ENCODE results near the gene MS4A10.

MS4A10 gene

GRCh38 chr11:60840470-60841430 lies 55.6 kb downstream of the MS4A10 start:
- ATAC-seq, result no peak
- H3K27ac Mint-ChIP-seq, result peak overlapping the region; percentile 97
- peak overlapping the region; percentile 88 for H3K4me3 Mint-ChIP-seq
- DNase-seq, result no peak
- peaks cover 36% of the 10 kb centered on the region for H3K4me1 Mint-ChIP-seq
- H3K27me3 Mint-ChIP-seq, result no peaks in the 10 kb centered on the region
- H3K9me3 Mint-ChIP-seq, result no peaks in the 10 kb centered on the region
- H3K36me3 Mint-ChIP-seq (ENCODE audit: low read depth), result peaks cover 32% of the 10 kb centered on the region

GRCh38 chr11:60841797-60842667 lies 56.9 kb downstream of the MS4A10 start, which contains the start of gene CCDC86:
CCDC86 (plus strand) TSS chr11:60842113; CDS start chr11:60842125, 12 bp downstream.
- Mint-ChIP-seq H3K27me3 (no peaks in the 10 kb centered on the region), H3K4me3 (peak within 1 kb of the TSS; percentile 88), H3K27ac (peak within 1 kb of the TSS; percentile 97), H3K9me3 (no peaks in the 10 kb centered on the region), H3K4me1 (peaks cover 39% of the 10 kb centered on the region), H3K36me3 (ENCODE audit: low read depth) (peaks cover 34% of the 10 kb centered on the region)
- DNase-seq (peak; percentile 100), ATAC-seq (peak; percentile 89)

- ATAC-seq (peak; percentile 1), DNase-seq (no peak)
- no peaks in the 10 kb centered on the region for H3K27me3 Mint-ChIP-seq
- peaks cover 41% of the 10 kb centered on the region for H3K36me3 Mint-ChIP-seq (ENCODE audit: low read depth)
- no peaks in the 10 kb centered on the region for H3K9me3 Mint-ChIP-seq
- peak overlapping the region; percentile 88 for H3K4me3 Mint-ChIP-seq
- peak overlapping the region; percentile 97 for H3K27ac Mint-ChIP-seq
- H3K4me1 Mint-ChIP-seq, result peaks cover 37% of the 10 kb centered on the region
These were observed 57.8 kb downstream of the MS4A10 start for GRCh38 chr11:60842668-60843600.

- Mint-ChIP-seq H3K27ac (peak overlapping the region; percentile 97), H3K4me1 (peaks cover 37% of the 10 kb centered on the region), H3K9me3 (no peaks in the 10 kb centered on the region), H3K27me3 (no peaks in the 10 kb centered on the region), H3K36me3 (ENCODE audit: low read depth) (peaks cover 48% of the 10 kb centered on the region), H3K4me3 (peak overlapping the region; percentile 88)
- no peak for DNase-seq
- ATAC-seq, result peak; percentile 21
These were observed 59.1 kb downstream of the MS4A10 start for GRCh38 chr11:60844045-60844869.

GRCh38 chr11:60844870-60845221 lies 59.7 kb downstream of the MS4A10 start:
- DNase-seq, result no peak
- Mint-ChIP-seq H3K27me3 (no peaks in the 10 kb centered on the region), H3K4me3 (peak overlapping the region; percentile 88), H3K4me1 (peaks cover 37% of the 10 kb centered on the region), H3K36me3 (ENCODE audit: low read depth) (peaks cover 48% of the 10 kb centered on the region), H3K9me3 (no peaks in the 10 kb centered on the region), H3K27ac (peak overlapping the region; percentile 70)
- ATAC-seq, result no peak

GRCh38 chr11:60845338-60845737 lies 60.2 kb downstream of the MS4A10 start:
- peaks cover 48% of the 10 kb centered on the region for H3K36me3 Mint-ChIP-seq (ENCODE audit: low read depth)

GRCh38 chr11:60847281-60847680 lies 62.1 kb downstream of the MS4A10 start:
- no peaks in the 10 kb centered on the region for H3K9me3 Mint-ChIP-seq
- no peak for DNase-seq
- H3K4me3 Mint-ChIP-seq, result no peak overlapping the region
- no peak for ATAC-seq
- no peaks in the 10 kb centered on the region for H3K27me3 Mint-ChIP-seq
- peaks cover 60% of the 10 kb centered on the region for H3K36me3 Mint-ChIP-seq (ENCODE audit: low read depth)
- H3K4me1 Mint-ChIP-seq, result peaks cover 26% of the 10 kb centered on the region
- H3K27ac Mint-ChIP-seq, result no peak overlapping the region

More at GRCh38 chr11:60845338-60845737, 60.2 kb downstream of the MS4A10 start:
- Mint-ChIP-seq H3K4me1 (peaks cover 37% of the 10 kb centered on the region), H3K4me3 (peak overlapping the region; percentile 88), H3K27ac (peak overlapping the region; percentile 70), H3K27me3 (no peaks in the 10 kb centered on the region), H3K9me3 (no peaks in the 10 kb centered on the region)
- ATAC-seq, result no peak
- no peak for DNase-seq

GRCh38 chr11:60847896-60848295 lies 62.8 kb downstream of the MS4A10 start:
- Mint-ChIP-seq H3K9me3 (no peaks in the 10 kb centered on the region), H3K36me3 (ENCODE audit: low read depth) (peaks cover 56% of the 10 kb centered on the region), H3K4me3 (no peak overlapping the region), H3K27me3 (no peaks in the 10 kb centered on the region), H3K27ac (no peak overlapping the region), H3K4me1 (peaks cover 26% of the 10 kb centered on the region)
- DNase-seq, result no peak
- no peak for ATAC-seq

- H3K9me3 Mint-ChIP-seq, result no peaks in the 10 kb centered on the region
- H3K27me3 Mint-ChIP-seq, result no peaks in the 10 kb centered on the region
- no peak for ATAC-seq
- no peak overlapping the region for H3K4me3 Mint-ChIP-seq
- H3K27ac Mint-ChIP-seq, result no peak overlapping the region
- peaks cover 21% of the 10 kb centered on the region for H3K4me1 Mint-ChIP-seq
- no peak for DNase-seq
- H3K36me3 Mint-ChIP-seq (ENCODE audit: low read depth), result peaks cover 51% of the 10 kb centered on the region
These were observed 63.6 kb downstream of the MS4A10 start for GRCh38 chr11:60848714-60849151.

GRCh38 chr11:60849641-60850520 lies 64.7 kb downstream of the MS4A10 start:
- Mint-ChIP-seq H3K9me3 (no peaks in the 10 kb centered on the region), H3K4me1 (peaks cover 13% of the 10 kb centered on the region), H3K36me3 (ENCODE audit: low read depth) (peaks cover 40% of the 10 kb centered on the region), H3K4me3 (no peak overlapping the region), H3K27ac (no peak overlapping the region), H3K27me3 (no peaks in the 10 kb centered on the region)
- DNase-seq (no peak), ATAC-seq (no peak)

All from activated naive CD8-positive, alpha-beta T cell treated with anti-CD3 and anti-CD28 coated beads, Interleukin-2, amount 50 U/mL, for 24 hours (primary cell).